GM04503 (cell line): ENCODE measurements around the gene GTPBP2.
A peak's percentile ranks its signal among the peaks of the same experiment; 100 is the strongest.
"Not testable (repeated sequence)": the region's sequence is repeated elsewhere in the genome, so short reads cannot be mapped to it uniquely, and the experiment has no call there.

ENCODE experiments used
- DNase-seq: peaks from one replicate; pipeline ENCODE4 v3.0.0-alpha.2; 2012; ENCODE audit warnings: low read depth

GTPBP2 gene

DNA sequence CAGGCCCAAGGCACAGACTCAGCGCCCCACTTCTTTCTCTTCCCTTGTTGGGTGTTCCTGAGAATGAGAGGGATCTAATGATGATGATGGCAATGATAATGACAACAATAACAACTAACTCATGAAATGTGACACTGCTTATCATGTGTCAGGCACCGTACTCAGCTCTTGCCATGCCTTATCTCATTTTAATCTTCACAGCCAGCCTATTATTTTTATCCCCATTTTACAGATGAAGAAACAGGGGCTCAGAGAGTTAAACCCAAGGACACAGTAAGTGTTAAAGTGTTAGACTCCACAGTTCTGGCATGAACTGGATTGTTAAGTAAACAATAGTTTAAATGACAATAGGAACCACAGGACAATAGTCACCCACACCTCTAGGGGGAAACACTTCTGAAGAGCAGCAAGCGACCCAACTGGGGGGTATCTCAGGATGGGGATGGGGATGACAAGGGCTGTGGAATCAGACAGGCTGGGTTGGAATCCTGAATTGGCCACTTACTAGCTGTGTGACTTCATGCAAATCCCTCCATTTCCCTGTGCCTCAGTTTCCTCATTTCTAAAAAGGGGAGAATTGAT lies 28.2 kb upstream of the GTPBP2 start:
- no peak for DNase-seq

DNA sequence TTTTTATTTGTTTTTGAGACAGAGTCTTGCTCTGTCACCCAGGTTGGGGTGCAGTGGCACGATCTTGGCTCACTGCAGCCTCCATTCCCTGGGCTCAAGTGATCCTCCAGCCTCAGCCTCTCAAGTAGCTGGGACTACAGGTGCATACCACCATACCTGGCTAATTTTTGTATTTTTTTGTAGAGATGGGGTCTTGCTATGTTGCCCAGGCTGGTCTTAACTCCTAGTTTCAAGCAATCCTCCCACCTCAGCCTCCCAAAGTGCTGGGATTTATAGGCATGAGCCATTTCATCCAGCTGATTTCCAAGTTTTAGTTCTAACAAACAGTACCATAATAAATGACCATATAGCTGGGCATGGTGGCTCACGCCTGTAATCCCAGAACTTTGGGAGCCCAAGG lies 23.8 kb upstream of the GTPBP2 start:
- DNase-seq = not testable (repeated sequence)

DNA sequence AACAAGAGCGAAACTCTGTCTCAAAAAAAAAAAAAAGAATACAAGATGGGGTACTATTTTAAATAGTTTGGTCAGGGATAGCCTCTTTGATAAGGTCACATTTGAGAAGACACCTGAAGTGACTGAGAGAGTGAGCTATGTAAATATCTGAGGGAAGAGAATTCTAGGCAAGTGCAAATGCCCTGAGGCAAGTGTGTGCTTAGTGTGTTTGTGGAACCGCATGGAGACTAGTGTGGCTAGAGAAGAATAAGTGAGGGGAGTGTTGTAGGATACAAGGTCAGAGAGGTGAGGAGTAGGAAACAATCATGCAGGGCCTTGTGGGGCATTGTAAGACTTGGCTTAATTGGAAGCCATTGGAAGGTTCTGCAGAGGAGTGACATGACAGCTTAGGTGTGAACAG lies 19.2 kb upstream of the GTPBP2 start:
- no peak for DNase-seq

DNA sequence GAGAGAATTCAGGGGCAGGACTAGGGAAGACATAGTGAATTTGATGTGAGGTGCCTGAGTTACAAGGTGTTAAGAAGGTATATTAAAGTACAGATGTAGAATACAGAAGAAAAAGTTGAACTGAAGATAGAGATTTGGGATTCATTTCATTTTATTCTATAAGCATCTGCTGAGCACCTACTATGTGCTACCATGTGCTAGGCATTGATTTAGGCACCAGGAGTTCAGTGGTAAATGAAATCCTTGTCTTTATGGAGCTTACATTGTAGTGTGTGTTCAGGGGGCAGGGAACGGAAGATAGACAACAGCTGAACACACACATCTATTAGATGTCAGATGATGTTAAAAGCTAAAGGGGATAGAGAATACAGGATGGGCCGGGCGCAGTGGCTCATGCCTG lies 18.5 kb upstream of the GTPBP2 start:
- no peak for DNase-seq

DNA sequence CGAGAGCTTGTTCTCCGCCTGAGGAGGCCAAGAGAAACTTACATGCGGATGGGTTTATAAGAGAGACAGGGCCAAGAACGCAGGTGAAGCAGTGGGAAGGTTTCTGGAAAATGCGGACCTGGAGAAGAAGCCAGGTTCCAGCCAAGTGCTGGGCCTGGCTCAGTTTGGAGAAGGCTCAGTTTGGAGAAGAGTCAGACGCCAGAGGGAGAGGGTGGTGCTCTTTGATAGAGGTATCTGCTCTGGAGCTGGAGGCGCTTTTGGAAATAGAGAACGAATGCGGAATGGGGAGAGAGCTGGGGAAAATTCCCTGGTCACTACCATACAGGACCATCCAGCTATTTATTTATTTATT lies 16.5 kb upstream of the GTPBP2 start:
- no peak for DNase-seq

DNA sequence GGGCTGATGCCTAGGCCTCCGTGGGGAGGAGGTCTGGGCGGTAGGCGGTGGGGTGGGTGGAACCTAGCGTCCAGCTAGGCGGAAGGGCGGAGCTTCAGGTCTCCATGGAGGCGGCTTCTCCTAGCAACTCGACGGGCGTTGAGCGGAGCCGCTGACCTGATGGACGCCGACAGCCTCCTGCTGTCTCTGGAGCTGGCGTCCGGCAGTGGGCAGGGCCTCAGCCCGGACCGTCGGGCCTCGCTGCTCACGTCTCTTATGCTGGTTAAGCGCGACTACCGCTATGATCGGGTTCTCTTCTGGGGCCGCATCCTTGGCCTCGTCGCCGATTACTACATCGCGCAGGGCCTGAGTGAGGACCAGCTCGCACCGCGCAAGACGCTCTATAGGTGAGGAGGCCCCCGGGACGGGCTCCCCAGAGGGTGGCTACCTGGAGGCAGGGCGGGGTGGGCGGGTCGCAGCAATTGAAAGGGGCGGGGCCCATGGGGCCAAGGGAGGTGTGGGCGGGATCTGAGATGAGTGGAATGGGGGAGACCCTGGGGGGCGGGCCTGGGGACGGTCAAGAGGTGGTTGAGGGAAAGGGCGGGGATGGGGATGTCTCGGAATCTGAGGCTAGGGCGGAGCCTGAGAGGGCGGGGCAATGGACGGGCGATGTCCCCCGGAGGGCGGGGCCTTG lies 16.0 kb upstream of the GTPBP2 start, which contains the start of gene RSPH9:
Gene RSPH9 (plus strand): TSS at position 97 of the 673 bp plus-strand sequence. CDS start 63 bp downstream, at position 160.
- no peak for DNase-seq

DNA sequence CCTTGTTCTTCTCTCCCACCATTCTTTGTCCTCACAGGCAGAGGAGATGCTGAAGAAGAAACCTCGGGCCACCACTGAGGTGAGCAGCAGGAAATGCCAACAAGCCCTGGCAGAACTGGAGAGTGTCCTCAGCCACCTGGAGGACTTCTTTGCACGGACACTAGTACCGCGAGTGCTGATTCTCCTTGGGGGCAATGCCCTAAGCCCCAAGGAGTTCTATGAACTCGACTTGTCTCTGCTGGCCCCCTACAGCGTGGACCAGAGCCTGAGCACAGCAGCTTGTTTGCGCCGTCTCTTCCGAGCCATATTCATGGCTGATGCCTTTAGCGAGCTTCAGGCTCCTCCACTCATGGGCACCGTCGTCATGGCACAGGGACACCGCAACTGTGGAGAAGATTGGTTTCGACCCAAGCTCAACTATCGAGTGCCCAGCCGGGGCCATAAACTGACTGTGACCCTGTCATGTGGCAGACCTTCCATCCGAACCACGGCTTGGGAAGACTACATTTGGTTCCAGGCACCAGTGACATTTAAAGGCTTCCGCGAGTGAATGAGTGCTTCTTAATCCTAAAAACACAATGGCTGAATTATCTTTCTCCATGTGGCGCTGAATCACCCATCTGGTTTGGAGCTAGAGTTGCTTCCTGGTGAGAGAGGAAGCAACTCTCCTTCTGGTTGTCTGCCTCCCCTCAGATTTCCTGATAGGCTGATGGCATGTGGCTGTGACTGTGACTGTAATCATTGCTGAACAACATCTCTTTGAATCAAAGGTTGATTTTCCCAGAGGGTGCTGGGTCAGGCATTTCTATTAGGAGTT lies 11.1 kb upstream of the GTPBP2 start:
- DNase-seq = no peak

DNA sequence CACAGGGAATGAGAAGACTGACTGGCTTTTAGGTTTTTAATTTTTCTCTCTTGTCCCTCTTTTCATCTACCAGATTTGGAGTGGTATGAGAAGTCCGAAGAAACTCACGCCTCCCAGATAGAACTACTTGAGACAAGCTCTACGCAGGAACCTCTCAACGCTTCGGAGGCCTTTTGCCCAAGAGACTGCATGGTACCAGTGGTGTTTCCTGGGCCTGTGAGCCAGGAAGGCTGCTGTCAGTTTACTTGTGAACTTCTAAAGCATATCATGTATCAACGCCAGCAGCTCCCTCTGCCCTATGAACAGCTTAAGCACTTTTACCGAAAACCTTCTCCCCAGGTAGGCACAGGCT lies 7.2 kb upstream of the GTPBP2 start:
- DNase-seq = no peak

DNA sequence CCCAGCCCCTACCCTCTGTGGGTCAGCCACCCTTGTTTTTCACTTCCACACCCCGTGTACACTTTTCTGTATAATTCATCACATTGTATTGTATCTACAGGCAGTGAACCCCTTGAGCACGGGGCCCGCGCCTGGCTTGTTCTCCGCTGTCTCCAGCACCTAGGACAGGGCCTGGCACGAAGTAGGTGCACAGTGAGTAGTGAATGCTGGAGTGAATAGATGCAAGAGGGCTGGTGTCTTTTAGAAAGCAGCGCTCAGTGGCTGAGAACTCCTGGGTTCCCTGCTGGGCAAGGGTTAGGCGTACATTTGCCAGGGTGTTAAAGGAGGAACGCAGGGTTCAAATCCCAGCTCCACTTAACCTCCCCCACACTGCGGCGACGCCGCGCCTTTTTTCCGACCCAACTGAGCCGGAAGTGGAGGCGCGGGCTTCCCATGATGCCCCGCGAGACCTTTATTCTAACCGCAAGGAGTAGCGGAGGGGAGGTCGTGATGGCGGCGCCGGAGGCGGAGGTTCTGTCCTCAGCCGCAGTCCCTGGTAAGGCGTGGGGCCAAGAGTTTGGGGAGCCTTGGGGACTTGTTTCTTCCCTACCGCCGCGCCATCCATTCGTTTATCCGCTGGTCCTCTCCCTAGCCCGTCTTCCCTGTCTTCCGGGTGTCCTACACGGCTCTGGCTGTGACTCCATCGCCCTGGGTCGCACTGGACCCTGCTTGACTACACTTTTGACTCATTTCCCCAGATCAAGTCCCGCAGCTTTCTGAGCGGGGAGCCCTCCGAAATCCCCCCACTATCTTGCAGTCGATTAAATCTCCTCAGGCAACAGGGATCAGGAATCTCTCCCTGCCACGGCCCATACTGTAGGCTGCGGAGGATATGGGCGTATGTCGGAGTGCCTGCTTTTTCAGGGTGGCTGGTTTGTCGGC lies 6.6 kb upstream of the GTPBP2 start, which contains the start of gene MAD2L1BP:
Gene MAD2L1BP (plus strand): TSS at position 454 of the 921 bp plus-strand sequence. CDS start 36 bp downstream, at position 490.
- DNase-seq = no peak

DNA sequence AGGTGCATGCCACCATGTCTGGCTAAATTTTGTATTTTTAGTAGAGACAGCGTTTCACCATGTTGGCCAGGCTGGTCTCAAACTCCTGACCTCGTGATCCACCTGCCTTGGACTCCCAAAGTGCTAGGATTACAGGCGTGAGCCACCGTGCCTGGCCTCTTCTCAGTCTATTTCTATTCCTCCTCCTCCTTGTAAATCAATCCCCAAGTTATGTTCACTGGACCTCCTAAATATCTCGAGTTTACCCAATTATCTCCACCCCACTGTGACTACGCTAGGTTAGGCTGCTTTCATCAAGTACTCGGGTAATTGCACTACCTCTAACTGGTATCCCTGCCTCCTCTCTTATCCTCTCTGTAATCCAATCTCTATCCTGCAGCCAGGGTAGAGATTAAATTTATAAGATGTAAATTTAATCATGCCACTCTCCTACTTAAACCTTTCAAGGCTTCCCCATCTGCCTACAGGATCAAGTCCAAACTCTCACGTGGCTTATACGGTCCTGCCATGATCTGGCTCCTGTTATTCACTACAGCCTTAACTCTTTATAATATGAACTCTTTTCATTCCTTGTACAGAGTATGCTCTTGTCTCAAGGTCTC lies 5.7 kb upstream of the GTPBP2 start:
- no peak for DNase-seq

DNA sequence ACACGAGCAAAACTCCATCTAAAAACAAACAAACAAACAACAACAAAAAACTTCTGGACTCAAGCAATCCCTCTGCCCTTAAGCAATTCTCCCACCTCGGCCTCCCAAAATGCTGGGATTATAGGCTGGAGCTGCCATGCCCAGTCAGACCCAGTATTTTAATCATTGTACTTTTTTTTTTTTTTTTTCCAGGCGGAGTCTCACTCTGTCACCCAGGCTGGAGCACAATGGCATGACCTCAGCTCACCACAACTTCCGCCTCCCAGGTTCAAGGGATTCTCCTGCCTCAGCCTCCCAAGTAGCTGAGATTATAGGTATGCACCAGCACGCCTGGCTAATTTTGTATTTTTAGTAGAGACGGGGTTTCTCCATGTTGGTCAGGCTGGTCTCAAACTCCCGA lies 3.9 kb upstream of the GTPBP2 start:
- DNase-seq = not testable (repeated sequence)

DNA sequence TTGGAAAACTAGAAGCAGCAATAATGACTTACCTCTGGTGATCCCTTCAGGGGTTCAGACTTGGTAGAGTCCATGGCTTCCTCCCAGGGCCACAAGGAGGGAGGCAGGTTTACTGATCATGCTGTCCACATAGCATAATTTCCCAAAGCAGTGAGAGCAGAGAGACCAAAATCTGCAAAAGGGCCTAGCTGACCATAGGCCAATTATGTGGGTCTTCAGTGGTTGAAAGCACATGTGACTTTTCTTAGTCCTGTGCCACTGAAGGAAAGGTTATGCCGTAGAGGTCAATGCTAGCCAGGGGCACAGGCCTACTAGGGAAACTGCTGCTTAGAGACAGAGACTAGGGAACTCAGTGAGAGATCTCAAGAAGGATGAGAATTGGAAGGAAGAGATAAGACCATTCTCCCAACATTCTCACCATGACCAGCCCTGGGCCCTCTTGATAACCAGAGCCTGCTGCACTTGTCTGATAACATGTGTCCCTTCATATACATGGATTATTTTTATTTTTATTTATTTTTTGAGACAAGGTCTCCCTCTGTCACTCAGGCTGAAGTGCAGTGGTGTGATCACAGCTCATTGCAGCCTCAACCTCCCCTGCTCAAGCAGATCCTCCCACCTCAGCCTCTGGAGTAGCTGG lies 2.0 kb upstream of the GTPBP2 start:
- no peak for DNase-seq

DNA sequence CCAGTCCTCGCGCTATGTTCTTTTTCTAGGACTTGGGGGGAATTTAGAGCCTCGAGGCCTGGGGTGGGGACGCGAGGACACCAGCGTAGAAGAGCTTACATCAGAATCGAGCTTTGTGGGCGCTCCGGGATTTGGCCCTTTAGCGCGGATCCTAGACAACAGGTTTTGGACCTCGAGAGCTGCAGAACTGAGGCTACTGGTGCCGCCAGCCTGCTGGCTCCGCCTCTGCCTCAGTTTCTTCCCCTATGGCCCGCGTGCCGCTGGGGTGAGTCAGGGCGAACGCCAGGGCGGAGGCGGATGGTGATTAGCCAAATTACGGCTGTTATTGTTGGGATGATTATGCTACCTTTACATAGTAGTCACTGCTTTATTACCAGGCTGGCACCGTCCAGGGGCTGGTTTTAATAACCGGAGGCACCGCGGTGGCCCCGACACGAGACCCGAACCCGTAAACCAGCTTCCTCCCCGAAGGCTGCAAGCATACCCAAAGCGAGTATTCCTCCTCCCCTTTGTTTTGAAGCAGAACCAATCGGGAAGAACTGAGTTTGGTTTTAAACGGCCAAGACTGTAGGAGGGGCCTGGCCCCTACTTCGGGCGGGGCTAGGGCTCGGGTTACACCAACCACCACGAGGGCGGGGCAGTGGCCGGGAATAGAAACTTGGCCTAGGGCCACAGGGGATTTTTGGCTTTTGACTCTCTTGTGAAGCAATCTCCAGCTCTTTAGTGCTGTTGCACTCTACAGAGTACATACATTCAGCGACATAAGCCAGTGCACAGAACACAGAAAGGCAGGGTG lies 639 bp upstream of the GTPBP2 start:
- DNase-seq = peak; percentile 91

DNA sequence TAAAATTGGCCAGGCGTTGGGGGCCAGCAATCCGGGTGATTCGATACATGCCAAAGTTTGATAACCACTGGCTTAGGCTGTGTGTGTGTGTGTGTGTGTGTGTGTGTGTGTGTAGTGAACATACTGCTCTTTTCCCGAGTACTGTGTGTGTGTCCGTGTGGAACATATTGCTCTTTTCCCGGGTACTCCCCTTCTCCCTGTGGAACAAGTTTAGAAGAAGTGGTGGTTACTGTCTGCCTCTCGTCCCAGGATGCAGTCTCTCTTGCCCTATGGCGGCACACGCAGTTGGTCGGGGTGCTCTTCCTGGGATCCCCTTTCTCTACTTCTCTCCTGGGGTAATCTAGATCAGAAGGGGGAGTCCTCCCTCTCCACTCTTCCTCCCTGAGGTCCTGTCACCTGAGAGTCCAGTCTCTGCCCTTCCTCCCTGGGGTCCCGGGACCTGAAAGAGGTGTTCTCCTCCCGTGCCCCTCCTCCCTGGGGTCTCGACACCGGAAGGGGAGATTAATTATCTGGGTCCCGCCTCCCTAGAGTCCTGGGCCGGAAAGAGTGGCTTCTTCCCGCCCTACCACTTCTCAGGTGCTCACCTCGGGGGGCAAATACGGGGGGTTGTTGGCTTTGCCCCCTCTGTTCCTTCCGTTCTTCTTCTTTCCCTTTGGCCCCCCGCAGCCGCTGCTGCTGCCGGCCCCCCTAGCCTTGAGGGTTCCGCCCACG lies 516 bp downstream of the GTPBP2 start:
- DNase-seq = no peak

DNA sequence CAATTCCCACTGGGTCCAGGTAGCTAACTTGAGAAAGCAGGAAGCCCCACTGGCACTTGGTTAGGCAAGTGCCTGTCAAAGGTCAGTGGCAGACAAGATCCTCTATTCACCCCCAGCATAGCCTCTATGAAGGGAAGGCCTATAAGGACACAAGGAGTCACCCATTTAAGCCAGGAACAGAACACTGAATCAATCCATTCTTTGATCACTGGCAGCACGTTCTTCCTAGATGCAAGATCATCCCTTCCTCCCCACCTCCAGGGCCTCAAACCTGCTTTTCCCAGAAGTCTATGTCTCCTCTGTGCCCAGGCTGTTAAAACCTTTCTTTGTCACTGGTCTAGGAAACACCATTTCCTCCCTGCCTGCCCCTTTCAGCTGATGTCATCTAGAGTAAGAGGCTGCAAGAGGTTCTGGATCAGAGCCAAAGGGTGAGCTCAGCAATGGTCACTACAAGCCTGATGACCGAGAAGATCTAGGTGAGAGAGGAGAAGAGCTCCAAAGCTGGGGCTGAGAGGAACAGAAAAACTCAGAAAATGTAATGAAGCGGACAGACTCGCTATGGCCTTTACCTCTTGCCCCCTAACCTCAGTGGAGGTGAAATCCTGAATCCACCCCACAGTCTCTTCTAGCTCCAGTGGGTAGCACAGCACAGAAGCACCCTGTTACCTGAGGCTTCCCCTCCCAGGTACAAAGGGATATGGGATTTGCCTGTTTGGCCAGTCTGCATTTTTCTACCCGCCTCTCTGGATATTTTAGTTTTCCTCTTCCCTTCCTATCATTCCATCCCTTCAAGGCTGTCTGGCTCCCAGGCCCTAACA lies 1.8 kb downstream of the GTPBP2 start:
- DNase-seq = peak; percentile 86

DNA sequence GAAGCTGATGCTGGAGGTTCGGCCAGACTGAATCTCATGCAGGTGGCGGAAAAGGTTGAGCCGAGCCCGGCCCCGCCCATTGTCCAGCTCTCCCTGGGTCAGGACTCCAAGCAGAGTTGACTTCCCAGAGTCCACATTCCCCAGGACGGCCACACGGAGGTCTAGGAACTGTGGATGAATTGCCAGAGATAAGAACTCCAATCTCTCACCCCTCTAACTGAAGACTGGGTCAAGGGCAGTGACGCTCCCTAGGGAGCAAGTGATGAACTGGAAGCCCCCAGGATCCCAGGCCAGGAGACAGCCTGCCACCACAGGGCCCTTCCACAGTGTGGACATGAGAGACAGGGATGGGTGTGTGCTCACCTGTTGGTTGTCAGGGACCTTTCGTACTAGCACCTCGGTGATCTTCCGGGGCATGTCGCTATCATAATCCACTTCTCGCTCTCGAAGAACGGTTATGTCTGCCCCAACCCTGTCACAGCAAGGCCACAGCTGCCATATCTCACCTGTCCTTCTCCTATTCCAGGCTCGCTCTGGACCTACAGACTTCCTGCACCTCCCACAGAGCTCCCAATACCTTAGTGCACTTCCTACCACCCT lies 3.6 kb downstream of the GTPBP2 start:
- DNase-seq = no peak

DNA sequence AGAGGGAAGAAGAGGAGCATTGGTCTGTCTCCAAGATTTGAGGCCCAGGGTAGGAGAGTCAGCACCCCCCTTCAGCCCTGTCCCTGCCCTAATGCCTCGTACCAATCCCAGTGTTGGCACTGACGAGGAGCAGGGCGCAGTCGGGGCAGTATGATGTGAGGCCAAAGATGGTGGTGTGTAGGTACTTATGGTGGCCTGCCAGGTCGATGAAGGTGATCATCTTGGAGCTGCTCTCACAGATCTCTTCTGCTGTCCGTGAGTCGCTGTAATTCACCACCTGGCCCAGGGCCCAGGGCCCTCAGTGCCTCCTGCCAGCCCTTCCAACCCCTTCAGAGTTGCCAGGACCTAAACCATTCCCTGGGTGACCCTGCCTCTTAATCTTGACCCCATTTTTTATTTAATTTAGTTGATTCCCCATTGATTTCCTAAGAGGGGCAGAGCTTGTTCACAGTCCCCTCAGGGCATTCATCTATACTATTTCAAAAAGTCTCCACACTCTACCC lies 4.2 kb downstream of the GTPBP2 start:
- DNase-seq = no peak
